MM.1S (cell line): ENCODE data around the gene CD34.

Experiments used
- DNase-seq: peaks from one replicate; pipeline ENCODE4 v3.0.0-alpha.2; 2015
- H2AFZ ChIP-seq: fragments of 300-600 bp; sonication (generic); 2 replicates; pipeline ENCODE4 v1.6.0; 2016; ENCODE audit warnings: antibody characterized with exemption, low read length
- H3F3A ChIP-seq: fragments of 300-600 bp; sonication (generic); 2 replicates; pipeline ENCODE4 v1.6.1; 2016; ENCODE audit warnings: mild to moderate bottlenecking, antibody characterized with exemption, low read length, moderate library complexity, mixed read lengths; ENCODE audit not compliant: insufficient read depth
- H3K27ac ChIP-seq: fragments of 300-600 bp; sonication (generic); 2 replicates; pipeline ENCODE4 v1.5.1; 2016; ENCODE audit warnings: mild to moderate bottlenecking, low read length
- H3K27me3 ChIP-seq: fragments of 300-600 bp; sonication (generic); replicated peaks from 2 replicates; pipeline ENCODE4 v1.6.0; 2016; ENCODE audit warnings: low read length; ENCODE audit not compliant: insufficient read depth
- H3K36me3 ChIP-seq: fragments of 300-600 bp; sonication (generic); replicated peaks from 2 replicates; pipeline ENCODE4 v1.6.1; 2016; ENCODE audit warnings: mild to moderate bottlenecking, low read length, mixed read lengths; ENCODE audit not compliant: insufficient read depth
- H3K4me1 ChIP-seq: fragments of 300-600 bp; sonication (generic); 2 replicates; pipeline ENCODE4 v1.6.1; 2016; ENCODE audit warnings: low read length, mixed read lengths
- H3K4me2 ChIP-seq: fragments of 300-600 bp; sonication (generic); 2 replicates; pipeline ENCODE4 v1.6.0; 2016; ENCODE audit warnings: low read depth, low read length
- H3K4me3 ChIP-seq: fragments of 300-600 bp; sonication (generic); 2 replicates; pipeline ENCODE4 v1.5.1; 2016; ENCODE audit warnings: low read length, mixed read lengths
- H3K79me2 ChIP-seq: fragments of 300-600 bp; sonication (generic); 2 replicates; pipeline ENCODE4 v1.6.1; 2016; ENCODE audit warnings: mixed run types, low read length, mixed read lengths
- H3K9ac ChIP-seq: fragments of 300-600 bp; sonication (generic); 2 replicates; pipeline ENCODE4 v1.6.1; 2016; ENCODE audit warnings: low read length, mixed read lengths
- H3K9me2 ChIP-seq: fragments of 300-600 bp; sonication (generic); replicated peaks from 2 replicates; pipeline ENCODE4 v1.6.1; 2016; ENCODE audit warnings: mild to moderate bottlenecking, low read length, mixed read lengths; ENCODE audit not compliant: insufficient read depth
- H3K9me3 ChIP-seq: fragments of 300-600 bp; sonication (generic); replicated peaks from 2 replicates; pipeline ENCODE4 v1.6.1; 2016; ENCODE audit warnings: mild to moderate bottlenecking, low read length, mixed read lengths; ENCODE audit not compliant: insufficient read depth
- H4K20me1 ChIP-seq: fragments of 300-600 bp; sonication (generic); 2 replicates; pipeline ENCODE4 v1.6.1; 2016; ENCODE audit warnings: mild to moderate bottlenecking, low read length, moderate library complexity, mixed read lengths; ENCODE audit not compliant: insufficient read depth
- EZH2 ChIP-seq: fragments of 300-600 bp; sonication (generic); optimal IDR thresholded peaks from 2 replicates; pipeline ENCODE3; 2017; ENCODE audit warnings: low read depth, mild to moderate bottlenecking, antibody characterized with exemption, low read length, mixed read lengths
- EZH2phosphoT487 ChIP-seq: fragments of 300-600 bp; sonication (generic); IDR thresholded peaks from 2 replicates; pipeline ENCODE4 v1.6.1; 2018; ENCODE audit warnings: antibody characterized with exemption, low read length
- TF ChIP-seq, protein P1 (sequence below): fragments of 300-600 bp; sonication (generic); IDR thresholded peaks from 2 replicates; pipeline ENCODE4 v1.5.1; 2016; ENCODE audit warnings: antibody characterized with exemption, low read length, mixed read lengths

Gene CD34

GRCh38 chr1:207954104-207954503 lies 43.2 kb upstream of the CD34 start:
- Histone ChIP-seq H3K9me3 (no peaks in the 10 kb centered on the region), H3K9ac (no peak overlapping the region), H3K79me2 (no peaks in the 10 kb centered on the region), H3K27me3 (no peaks in the 10 kb centered on the region), H3F3A (no peaks in the 10 kb centered on the region), H3K36me3 (no peaks in the 10 kb centered on the region), H2AFZ (no peak overlapping the region), H3K4me1 (no peaks in the 10 kb centered on the region), H3K4me2 (no peak overlapping the region), H3K4me3 (no peak overlapping the region), H3K27ac (no peak overlapping the region), H3K9me2 (no peaks in the 10 kb centered on the region), H4K20me1 (no peaks in the 10 kb centered on the region)
- TF ChIP-seq EZH2 (no peak), EZH2phosphoT487 (no peak)
- TF ChIP-seq, protein P1, sequence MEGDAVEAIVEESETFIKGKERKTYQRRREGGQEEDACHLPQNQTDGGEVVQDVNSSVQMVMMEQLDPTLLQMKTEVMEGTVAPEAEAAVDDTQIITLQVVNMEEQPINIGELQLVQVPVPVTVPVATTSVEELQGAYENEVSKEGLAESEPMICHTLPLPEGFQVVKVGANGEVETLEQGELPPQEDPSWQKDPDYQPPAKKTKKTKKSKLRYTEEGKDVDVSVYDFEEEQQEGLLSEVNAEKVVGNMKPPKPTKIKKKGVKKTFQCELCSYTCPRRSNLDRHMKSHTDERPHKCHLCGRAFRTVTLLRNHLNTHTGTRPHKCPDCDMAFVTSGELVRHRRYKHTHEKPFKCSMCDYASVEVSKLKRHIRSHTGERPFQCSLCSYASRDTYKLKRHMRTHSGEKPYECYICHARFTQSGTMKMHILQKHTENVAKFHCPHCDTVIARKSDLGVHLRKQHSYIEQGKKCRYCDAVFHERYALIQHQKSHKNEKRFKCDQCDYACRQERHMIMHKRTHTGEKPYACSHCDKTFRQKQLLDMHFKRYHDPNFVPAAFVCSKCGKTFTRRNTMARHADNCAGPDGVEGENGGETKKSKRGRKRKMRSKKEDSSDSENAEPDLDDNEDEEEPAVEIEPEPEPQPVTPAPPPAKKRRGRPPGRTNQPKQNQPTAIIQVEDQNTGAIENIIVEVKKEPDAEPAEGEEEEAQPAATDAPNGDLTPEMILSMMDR: no peak
- DNase-seq: no peak

DNA sequence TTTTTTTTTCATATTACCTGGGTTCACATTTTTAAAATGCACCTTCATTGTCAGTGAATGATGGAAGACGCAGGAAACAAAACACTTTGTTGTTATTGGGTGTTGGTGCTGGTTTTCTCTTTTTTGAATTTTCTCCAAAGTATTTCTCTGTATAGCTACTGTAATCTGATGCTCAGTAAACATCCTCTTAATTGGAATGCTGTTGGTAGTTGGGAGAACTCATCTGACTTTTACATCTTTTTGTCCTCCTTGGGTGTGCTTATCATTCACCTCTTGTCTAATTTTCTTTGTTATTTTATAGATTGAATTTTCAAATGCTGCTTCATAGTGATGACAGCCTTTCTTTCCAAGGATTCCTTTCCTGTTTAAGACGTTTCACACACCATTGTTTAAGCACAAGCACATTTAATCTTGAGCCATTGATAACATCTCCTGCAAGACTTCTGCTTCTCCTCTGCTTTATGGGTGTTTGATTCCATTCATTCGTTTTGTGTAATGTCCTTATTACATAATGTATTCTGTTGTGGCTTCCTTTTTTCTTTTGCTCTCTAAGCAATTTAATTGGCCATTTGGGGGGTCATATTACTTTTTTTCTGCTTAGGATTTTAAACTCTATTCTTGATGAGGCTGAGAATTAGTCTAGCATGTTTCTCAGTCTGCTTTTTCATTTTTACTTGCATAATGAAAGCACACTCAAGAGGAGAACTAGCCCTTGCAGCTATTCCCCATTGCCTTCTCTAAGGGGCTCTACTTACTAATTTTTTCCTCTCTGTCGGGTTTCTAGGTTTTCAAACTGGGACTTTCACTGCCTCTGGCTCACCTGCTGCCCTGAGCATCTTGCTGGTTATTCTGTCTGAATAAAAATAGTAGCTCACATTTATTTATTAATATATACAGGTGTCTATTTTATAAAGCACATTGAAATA lies 42.0 kb upstream of the CD34 start:
- H3K4me2 ChIP-seq: no peak overlapping the region
- no peak overlapping the region for H3K9ac ChIP-seq
- no peaks in the 10 kb centered on the region for H3K9me2 ChIP-seq
- H3K9me3 ChIP-seq: no peaks in the 10 kb centered on the region
- TF ChIP-seq EZH2phosphoT487 (no peak), EZH2 (no peak)
- TF ChIP-seq, protein P1: no peak
- no peak overlapping the region for H2AFZ ChIP-seq
- no peaks in the 10 kb centered on the region for H3K36me3 ChIP-seq
- no peak for DNase-seq
- no peaks in the 10 kb centered on the region for H3K4me1 ChIP-seq
- no peaks in the 10 kb centered on the region for H3K79me2 ChIP-seq
- H3F3A ChIP-seq: no peaks in the 10 kb centered on the region
- no peak overlapping the region for H3K4me3 ChIP-seq
- H4K20me1 ChIP-seq: no peaks in the 10 kb centered on the region
- H3K27ac ChIP-seq: no peak overlapping the region
- no peaks in the 10 kb centered on the region for H3K27me3 ChIP-seq

DNA sequence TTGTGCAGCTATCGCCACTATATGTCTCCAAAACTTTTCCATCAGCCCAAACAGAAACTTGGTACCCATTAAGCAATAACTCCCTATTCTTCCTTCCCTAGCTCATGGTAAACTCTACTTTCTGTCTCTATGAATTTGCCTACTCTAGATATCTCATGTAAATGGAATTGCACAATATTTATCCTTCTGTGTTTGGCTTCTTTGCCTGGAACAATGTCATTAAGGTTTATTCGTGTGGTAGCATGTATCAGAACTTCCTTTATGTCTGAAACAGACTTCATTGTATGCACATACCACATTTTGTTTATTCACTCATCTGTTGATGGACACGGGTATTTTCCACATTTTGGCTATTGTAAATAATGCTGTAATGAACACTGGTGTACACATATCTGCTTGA lies 40.7 kb upstream of the CD34 start:
- Histone ChIP-seq H3K9me2 (no peaks in the 10 kb centered on the region), H4K20me1 (no peaks in the 10 kb centered on the region), H3K9me3 (no peaks in the 10 kb centered on the region), H3K9ac (no peak overlapping the region), H3K27ac (no peak overlapping the region), H3K4me1 (no peaks in the 10 kb centered on the region), H3F3A (no peaks in the 10 kb centered on the region), H2AFZ (no peak overlapping the region), H3K36me3 (no peaks in the 10 kb centered on the region), H3K79me2 (no peaks in the 10 kb centered on the region), H3K4me2 (no peak overlapping the region), H3K4me3 (no peak overlapping the region), H3K27me3 (no peaks in the 10 kb centered on the region)
- TF ChIP-seq, protein P1: no peak
- no peak for DNase-seq
